Sigmoid colon (tissue), 7 donors: ENCODE measurements around the gene TOR2A. TPM values are rescaled to one million over a fixed set of nuclear protein-coding genes. Genes with fewer than 3 reads are reported as not detected.

Source experiments
- DNase-seq: peaks from one replicate; pipeline ENCODE4 v3.0.0-alpha.2; 2019
- H3K27ac ChIP-seq, 4 donors: fragments of 200-600 bp; sonication (generic); one replicate each; pipeline ENCODE4 v1.5.1; 2016 to 2019; ENCODE audit warnings: mild to moderate bottlenecking in 1 of 4
- H3K27me3 ChIP-seq, 3 donors: fragments of 200-600 bp; sonication (generic); one replicate each; pipeline ENCODE4 v1.5.1; 2019; ENCODE audit warnings: mild to moderate bottlenecking in 1 of 3
- H3K36me3 ChIP-seq, 4 donors: fragments of 200-600 bp; sonication (generic); one replicate each; pipeline ENCODE4 v1.5.1; 2016 to 2019
- H3K4me1 ChIP-seq, 4 donors: fragments of 200-600 bp; sonication (generic); one replicate each; pipeline ENCODE4 v1.5.1; 2017 to 2019
- H3K4me3 ChIP-seq, 4 donors: fragments of 200-600 bp; sonication (generic); one replicate each; pipeline ENCODE4 v1.5.1; 2017 to 2019; ENCODE audit warnings: mild to moderate bottlenecking in 2 of 4, moderate library complexity in 1 of 4
- H3K9me3 ChIP-seq, 4 donors: fragments of 200-600 bp in 3 of 4; sonication (generic) in 3 of 4; one replicate each; pipeline versions ENCODE4 v1.5.1 to v1.6.1; 2013 to 2019
- EP300 ChIP-seq, 4 donors: sonication (generic); formaldehyde crosslinking; IDR thresholded peaks; one replicate each; pipeline ENCODE4 v1.6.1; 2017; ENCODE audit warnings: antibody characterized with exemption in 4 of 4
- POLR2A ChIP-seq, 2 donors: fragments of 450-650 bp; IDR thresholded peaks; one replicate each; pipeline ENCODE4 v1.6.1; 2016; ENCODE audit warnings: antibody characterized with exemption in 2 of 2, mild to moderate bottlenecking in 2 of 2, moderate library complexity in 2 of 2
- POLR2AphosphoS5 ChIP-seq, 4 donors: sonication (generic); formaldehyde crosslinking; IDR thresholded peaks; one replicate each; pipeline ENCODE4 v1.6.1; 2017; ENCODE audit warnings: antibody characterized with exemption in 4 of 4
- WGBS, 2 donors: extraction: QIAGEN DNeasy Blood & Tissue Kit; methylation state at CpG; one replicate each; pipeline ENCODE4 v1.1.7; 2013; 5-methylcytosine and 5-hydroxymethylcytosine counted together
- intact Hi-C: fragments of 100-400 bp; cut with DNase I; formaldehyde crosslinking; loops from one replicate; pipeline ENCODE4 v1.15.1; 2023
- polyA plus RNA-seq, 3 donors: library from polyadenylated mRNA; stranded (reverse); fragments of 200-250 nt; gene quantifications; one replicate each; pipeline ENCODE4 v1.2.3, GENCODE V29; 2013
- total RNA-seq, 4 donors: library from RNA; depleted of rRNA; stranded (reverse); fragments of >200 nt; gene quantifications; one replicate each; pipeline ENCODE4 v1.1.0, GENCODE V29; 2016
- TF ChIP-seq, protein P1 (sequence below), 4 experiments: fragments of 450-650 bp in 3 of 4; fragments of 200-600 bp in 1 of 4; IDR thresholded peaks; one replicate each; pipeline ENCODE4 v1.5.1; 2016 to 2019; ENCODE audit warnings: antibody characterized with exemption in 4 of 4, mild to moderate bottlenecking in 3 of 4, moderate library complexity in 2 of 4
- donor health status: healthy with polysubstance abuse.
- donor health status: Bipolar disorder and iron deficiency.
- donor health status: healthy.

TOR2A gene
- total and polyA plus RNA-seq, 7 donors: 6.1 to 26.4 (median 10.4) TPM

DNA sequence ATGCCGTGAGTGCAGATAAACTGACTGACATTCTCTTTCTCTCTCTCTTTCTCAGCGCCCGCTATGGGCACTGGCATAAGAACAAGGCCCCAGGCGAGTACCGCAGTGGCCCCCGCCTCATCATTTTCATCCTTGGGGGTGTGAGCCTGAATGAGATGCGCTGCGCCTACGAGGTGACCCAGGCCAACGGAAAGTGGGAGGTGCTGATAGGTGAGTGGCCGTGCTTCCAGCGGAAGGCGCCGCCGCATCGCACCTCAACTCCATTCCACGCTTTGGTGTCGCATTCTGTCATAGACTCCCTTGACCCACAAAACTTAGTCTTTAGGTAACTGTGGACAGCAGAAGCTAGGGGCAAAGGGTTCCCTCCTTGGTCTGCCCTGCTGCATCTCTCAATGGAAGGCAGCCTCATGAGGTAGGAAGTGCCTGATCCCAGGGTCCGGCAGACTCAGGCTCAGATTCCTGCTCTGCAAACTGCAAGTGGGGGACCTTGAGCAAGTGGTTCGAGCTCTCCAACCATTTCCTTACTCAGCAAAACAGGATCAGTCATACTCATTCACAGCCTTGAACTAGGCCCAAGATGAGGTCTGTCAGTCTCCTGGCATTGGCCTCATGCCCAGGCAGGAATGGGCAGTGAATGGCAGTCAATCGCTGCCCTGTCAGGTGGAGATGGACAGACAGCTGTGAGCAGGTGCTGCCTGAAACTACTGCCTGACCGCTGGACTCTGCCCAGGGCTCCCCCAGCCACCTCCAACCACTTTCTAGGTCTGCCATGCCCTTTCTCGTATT, 52.5 kb downstream of the TOR2A start:
- no peak for DNase-seq
- 91 to 95% methylated on average over 23 of the region's 23 CpGs for whole genome bisulfite sequencing, 2 donors
- Histone ChIP-seq H3K4me1 (no peaks in the 10 kb centered on the region), H3K9me3 (no peaks in the 10 kb centered on the region), H3K36me3 (peaks cover 22 to 88% (median 36%) of the 10 kb centered on the region in 4 donors), H3K27ac (no peak overlapping the region), H3K27me3 (no peaks in the 10 kb centered on the region), H3K4me3 (no peak overlapping the region)
- TF ChIP-seq EP300 (IDR thresholded peaks at IDR 0.05) (no peak), POLR2AphosphoS5 (IDR thresholded peaks at IDR 0.05) (no peak), POLR2A (IDR thresholded peaks at IDR 0.05) (no peak)
- TF ChIP-seq, protein P1, sequence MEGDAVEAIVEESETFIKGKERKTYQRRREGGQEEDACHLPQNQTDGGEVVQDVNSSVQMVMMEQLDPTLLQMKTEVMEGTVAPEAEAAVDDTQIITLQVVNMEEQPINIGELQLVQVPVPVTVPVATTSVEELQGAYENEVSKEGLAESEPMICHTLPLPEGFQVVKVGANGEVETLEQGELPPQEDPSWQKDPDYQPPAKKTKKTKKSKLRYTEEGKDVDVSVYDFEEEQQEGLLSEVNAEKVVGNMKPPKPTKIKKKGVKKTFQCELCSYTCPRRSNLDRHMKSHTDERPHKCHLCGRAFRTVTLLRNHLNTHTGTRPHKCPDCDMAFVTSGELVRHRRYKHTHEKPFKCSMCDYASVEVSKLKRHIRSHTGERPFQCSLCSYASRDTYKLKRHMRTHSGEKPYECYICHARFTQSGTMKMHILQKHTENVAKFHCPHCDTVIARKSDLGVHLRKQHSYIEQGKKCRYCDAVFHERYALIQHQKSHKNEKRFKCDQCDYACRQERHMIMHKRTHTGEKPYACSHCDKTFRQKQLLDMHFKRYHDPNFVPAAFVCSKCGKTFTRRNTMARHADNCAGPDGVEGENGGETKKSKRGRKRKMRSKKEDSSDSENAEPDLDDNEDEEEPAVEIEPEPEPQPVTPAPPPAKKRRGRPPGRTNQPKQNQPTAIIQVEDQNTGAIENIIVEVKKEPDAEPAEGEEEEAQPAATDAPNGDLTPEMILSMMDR (IDR thresholded peaks at IDR 0.05): no peak
- intact Hi-C loops: no loop called here

Other genes with a start within 250 kb of the TOR2A start
- 10 to 100 TPM; 32.3 to 97.2 (median 41.0) TPM for gene STXBP1, start 123.0 kb downstream of the TOR2A start, total RNA-seq
- 1 to 10 TPM; 3.7 to 9.2 (median 9.0) TPM for gene STXBP1, start 123.0 kb downstream of the TOR2A start, polyA plus RNA-seq
- gene CFAP157, start 28.3 kb downstream of the TOR2A start, total RNA-seq: not detected
- under 1 TPM in 1 of 3 donors, not detected in 2; 0.12 TPM for gene CFAP157, start 28.3 kb downstream of the TOR2A start, polyA plus RNA-seq
- gene PTRH1, start 19.6 kb downstream of the TOR2A start, total RNA-seq: 10 to 100 TPM in 3 of 4 donors, 1 to 10 TPM in 1; 8.9 to 25.8 (median 19.4) TPM
- gene PTRH1, start 19.6 kb downstream of the TOR2A start, polyA plus RNA-seq: 10 to 100 TPM in 2 of 3 donors, 1 to 10 TPM in 1; 9.6 to 18.6 (median 10.4) TPM
- gene TTC16, start 19.2 kb downstream of the TOR2A start, total RNA-seq: not detected
- under 1 TPM in 1 of 3 donors, not detected in 2; 0.15 TPM for gene TTC16, start 19.2 kb downstream of the TOR2A start, polyA plus RNA-seq
- 1 to 10 TPM; 3.1 to 7.2 (median 4.9) TPM for gene SH2D3C, start 43.4 kb upstream of the TOR2A start, total RNA-seq
- 10 to 100 TPM in 1 of 3 donors, 1 to 10 TPM in 2; 1.4 to 11.3 (median 6.6) TPM for gene SH2D3C, start 43.4 kb upstream of the TOR2A start, polyA plus RNA-seq
- 10 to 100 TPM; 44.9 to 77.2 (median 51.8) TPM for gene CDK9, start 50.7 kb upstream of the TOR2A start, total RNA-seq
- 10 to 100 TPM; 28.9 to 47.2 (median 32.4) TPM for gene CDK9, start 50.7 kb upstream of the TOR2A start, polyA plus RNA-seq
- gene FPGS, start 67.6 kb upstream of the TOR2A start, total RNA-seq: 10 to 100 TPM; 32.1 to 47.9 (median 35.8) TPM
- gene FPGS, start 67.6 kb upstream of the TOR2A start, polyA plus RNA-seq: 10 to 100 TPM in 2 of 3 donors, 1 to 10 TPM in 1; 9.2 to 51.3 (median 16.8) TPM
- 10 to 100 TPM; 17.1 to 28.5 (median 20.6) TPM for gene ENG, start 119.4 kb upstream of the TOR2A start, total RNA-seq
- 10 to 100 TPM in 2 of 3 donors, 1 to 10 TPM in 1; 5.4 to 50.4 (median 25.7) TPM for gene ENG, start 119.4 kb upstream of the TOR2A start, polyA plus RNA-seq
- 10 to 100 TPM; 28.8 to 73.2 (median 48.7) TPM for gene AK1, start 142.4 kb upstream of the TOR2A start, total RNA-seq
- 100 to 1,000 TPM in 1 of 3 donors, 10 to 100 TPM in 2; 85.9 to 254 (median 85.9) TPM for gene AK1, start 142.4 kb upstream of the TOR2A start, polyA plus RNA-seq
- gene ST6GALNAC6, start 164.3 kb upstream of the TOR2A start, total RNA-seq: 100 to 1,000 TPM; 107 to 125 (median 114) TPM
- 100 to 1,000 TPM in 1 of 3 donors, 10 to 100 TPM in 2; 35.6 to 112 (median 87.1) TPM for gene ST6GALNAC6, start 164.3 kb upstream of the TOR2A start, polyA plus RNA-seq
- gene ST6GALNAC4, start 181.7 kb upstream of the TOR2A start, total RNA-seq: 10 to 100 TPM; 22.8 to 27.7 (median 25.5) TPM
- 10 to 100 TPM; 25.2 to 51.1 (median 37.7) TPM for gene ST6GALNAC4, start 181.7 kb upstream of the TOR2A start, polyA plus RNA-seq
- 1 to 10 TPM in 3 of 4 donors, under 1 TPM in 1; 0.16 to 4.2 (median 2.6) TPM for gene PIP5KL1, start 195.5 kb upstream of the TOR2A start, total RNA-seq
- 1 to 10 TPM in 1 of 3 donors, under 1 TPM in 1, not detected in 1; 0.70 to 1.8 TPM for gene PIP5KL1, start 195.5 kb upstream of the TOR2A start, polyA plus RNA-seq
- 10 to 100 TPM in 2 of 4 donors, 1 to 10 TPM in 2; 6.0 to 11.9 (median 9.7) TPM for gene DPM2, start 202.6 kb upstream of the TOR2A start, total RNA-seq
- 10 to 100 TPM; 17.3 to 41.9 (median 24.6) TPM for gene DPM2, start 202.6 kb upstream of the TOR2A start, polyA plus RNA-seq
- gene EEIG1, start 245.7 kb upstream of the TOR2A start, total RNA-seq: 10 to 100 TPM; 10.9 to 32.7 (median 19.2) TPM
- gene EEIG1, start 245.7 kb upstream of the TOR2A start, polyA plus RNA-seq: 10 to 100 TPM; 69.1 to 92.0 (median 77.0) TPM